ENCODE measurements around the gene SPDYE4. TPM values are rescaled to one million over a fixed set of nuclear protein-coding genes. Genes with fewer than 3 reads are reported as not detected.

The SPDYE4 gene
- total and polyA plus RNA-seq, 2 donors (not counting 1 experiment from before 2014, with no cell fraction given), result not detected

DNA sequence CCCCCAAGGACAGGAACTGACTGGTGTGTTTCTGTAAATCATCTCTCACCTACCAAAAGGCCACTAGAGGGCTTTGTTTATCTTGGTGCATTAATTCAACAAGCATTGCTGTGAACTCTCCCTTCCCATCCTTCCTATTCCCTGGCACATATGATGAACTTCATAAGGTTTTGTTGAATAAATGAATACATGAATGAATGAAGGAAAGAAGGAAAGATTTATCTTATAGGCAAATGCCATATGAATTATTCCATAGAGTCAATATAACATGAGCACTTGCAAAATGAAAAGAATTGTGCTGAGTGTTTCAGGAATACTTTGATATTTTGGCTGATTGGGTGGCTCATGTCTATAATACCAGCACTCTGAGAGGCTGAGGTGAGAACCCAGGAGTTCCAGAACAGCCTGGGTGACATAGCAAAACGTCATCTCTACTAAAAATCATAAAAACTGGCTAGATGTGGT is 4.3 kb downstream of the SPDYE4 start:
- peak; percentile 7 to 14 for DNase-seq (ENCODE audit: low read depth in 2 of 2)
- peaks cover 5% of the 10 kb centered on the region for H3K27me3 ChIP-seq (ENCODE audit: control insufficient read depth, insufficient read depth, low read length)

GRCh38 chr17:8753136-8753975 is 5.0 kb downstream of the SPDYE4 start:
- Histone ChIP-seq H3K9me3 (ENCODE audit: control insufficient read depth, insufficient read depth, low read depth, low read length) (no peaks in the 10 kb centered on the region), H3K27ac (ENCODE audit: insufficient read depth, low read length) (no peak overlapping the region), H3K9ac (ENCODE audit: insufficient read depth, low read length) (no peak overlapping the region), H3K4me3 (replicated peaks in 1 of 4; ENCODE audit: control extremely low read depth in 1 of 4, insufficient read depth in 1 of 4, low read depth in 3 of 4, low read length in 4 of 4) (no peak overlapping the region), H2AFZ (ENCODE audit: low read length) (no peak overlapping the region), H3K27me3 (ENCODE audit: control insufficient read depth, insufficient read depth, low read length) (peaks cover 3% of the 10 kb centered on the region), H4K20me1 (ENCODE audit: control insufficient read depth, extremely low read depth, insufficient read depth, low read length) (no peaks in the 10 kb centered on the region), H3K4me2 (ENCODE audit: extremely low read depth, insufficient read depth, low read length) (no peak overlapping the region), H3K4me1 (ENCODE audit: control insufficient read depth, extremely low read depth, insufficient read depth, low read length) (no peaks in the 10 kb centered on the region), H3K79me2 (ENCODE audit: control insufficient read depth, insufficient read depth, low read length) (no peaks in the 10 kb centered on the region), H3K36me3 (ENCODE audit: control insufficient read depth, insufficient read depth, low read length) (no peaks in the 10 kb centered on the region)
- TF ChIP-seq EZH2 (IDR thresholded peaks at IDR 0.05; ENCODE audit: low read length, missing control alignments), result no peak
- TF ChIP-seq, protein P1, sequence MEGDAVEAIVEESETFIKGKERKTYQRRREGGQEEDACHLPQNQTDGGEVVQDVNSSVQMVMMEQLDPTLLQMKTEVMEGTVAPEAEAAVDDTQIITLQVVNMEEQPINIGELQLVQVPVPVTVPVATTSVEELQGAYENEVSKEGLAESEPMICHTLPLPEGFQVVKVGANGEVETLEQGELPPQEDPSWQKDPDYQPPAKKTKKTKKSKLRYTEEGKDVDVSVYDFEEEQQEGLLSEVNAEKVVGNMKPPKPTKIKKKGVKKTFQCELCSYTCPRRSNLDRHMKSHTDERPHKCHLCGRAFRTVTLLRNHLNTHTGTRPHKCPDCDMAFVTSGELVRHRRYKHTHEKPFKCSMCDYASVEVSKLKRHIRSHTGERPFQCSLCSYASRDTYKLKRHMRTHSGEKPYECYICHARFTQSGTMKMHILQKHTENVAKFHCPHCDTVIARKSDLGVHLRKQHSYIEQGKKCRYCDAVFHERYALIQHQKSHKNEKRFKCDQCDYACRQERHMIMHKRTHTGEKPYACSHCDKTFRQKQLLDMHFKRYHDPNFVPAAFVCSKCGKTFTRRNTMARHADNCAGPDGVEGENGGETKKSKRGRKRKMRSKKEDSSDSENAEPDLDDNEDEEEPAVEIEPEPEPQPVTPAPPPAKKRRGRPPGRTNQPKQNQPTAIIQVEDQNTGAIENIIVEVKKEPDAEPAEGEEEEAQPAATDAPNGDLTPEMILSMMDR (conservative IDR thresholded peaks at IDR 0.05 in 1 of 2, IDR thresholded peaks at IDR 0.05 in 1 of 2; ENCODE audit: low read depth in 1 of 2, low read length in 2 of 2), result no peak
- DNase-seq (ENCODE audit: low read depth in 2 of 2), result no peak

More for the DNA sequence above, 4.3 kb downstream of the SPDYE4 start:
- TF ChIP-seq, protein P1 (conservative IDR thresholded peaks at IDR 0.05 in 1 of 2, IDR thresholded peaks at IDR 0.05 in 1 of 2; ENCODE audit: low read depth in 1 of 2, low read length in 2 of 2), result peak in 1 of 2 donors; percentile 22
- no peak for TF ChIP-seq EZH2 (IDR thresholded peaks at IDR 0.05; ENCODE audit: low read length, missing control alignments)
- H3K36me3 ChIP-seq (ENCODE audit: control insufficient read depth, insufficient read depth, low read length), result no peaks in the 10 kb centered on the region
- H3K27ac ChIP-seq (ENCODE audit: insufficient read depth, low read length), result no peak overlapping the region
- no peak overlapping the region for H3K4me2 ChIP-seq (ENCODE audit: extremely low read depth, insufficient read depth, low read length)
- no peak overlapping the region for H3K4me3 ChIP-seq (replicated peaks in 1 of 4; ENCODE audit: control extremely low read depth in 1 of 4, insufficient read depth in 1 of 4, low read depth in 3 of 4, low read length in 4 of 4)
- no peak overlapping the region for H3K9ac ChIP-seq (ENCODE audit: insufficient read depth, low read length)
- no peaks in the 10 kb centered on the region for H4K20me1 ChIP-seq (ENCODE audit: control insufficient read depth, extremely low read depth, insufficient read depth, low read length)
- H2AFZ ChIP-seq (ENCODE audit: low read length), result no peak overlapping the region
- H3K79me2 ChIP-seq (ENCODE audit: control insufficient read depth, insufficient read depth, low read length), result no peaks in the 10 kb centered on the region
- H3K4me1 ChIP-seq (ENCODE audit: control insufficient read depth, extremely low read depth, insufficient read depth, low read length), result no peaks in the 10 kb centered on the region
- H3K9me3 ChIP-seq (ENCODE audit: control insufficient read depth, insufficient read depth, low read depth, low read length), result no peaks in the 10 kb centered on the region

- Histone ChIP-seq H3K27me3 (ENCODE audit: control insufficient read depth, insufficient read depth, low read length) (peaks cover 3% of the 10 kb centered on the region), H3K4me3 (replicated peaks in 1 of 4; ENCODE audit: control extremely low read depth in 1 of 4, insufficient read depth in 1 of 4, low read depth in 3 of 4, low read length in 4 of 4) (no peak overlapping the region), H2AFZ (ENCODE audit: low read length) (no peak overlapping the region), H3K27ac (ENCODE audit: insufficient read depth, low read length) (no peak overlapping the region), H3K9ac (ENCODE audit: insufficient read depth, low read length) (no peak overlapping the region), H3K36me3 (ENCODE audit: control insufficient read depth, insufficient read depth, low read length) (no peaks in the 10 kb centered on the region), H3K9me3 (ENCODE audit: control insufficient read depth, insufficient read depth, low read depth, low read length) (no peaks in the 10 kb centered on the region), H3K4me1 (ENCODE audit: control insufficient read depth, extremely low read depth, insufficient read depth, low read length) (peaks cover 4% of the 10 kb centered on the region), H3K79me2 (ENCODE audit: control insufficient read depth, insufficient read depth, low read length) (no peaks in the 10 kb centered on the region), H3K4me2 (ENCODE audit: extremely low read depth, insufficient read depth, low read length) (no peak overlapping the region), H4K20me1 (ENCODE audit: control insufficient read depth, extremely low read depth, insufficient read depth, low read length) (no peaks in the 10 kb centered on the region)
- no peak for TF ChIP-seq EZH2 (IDR thresholded peaks at IDR 0.05; ENCODE audit: low read length, missing control alignments)
- TF ChIP-seq, protein P1 (conservative IDR thresholded peaks at IDR 0.05 in 1 of 2, IDR thresholded peaks at IDR 0.05 in 1 of 2; ENCODE audit: low read depth in 1 of 2, low read length in 2 of 2), result no peak
- DNase-seq (ENCODE audit: low read depth in 2 of 2), result no peak
These were observed 8.7 kb downstream of the SPDYE4 start for GRCh38 chr17:8749616-8750015.
